CD14-positive monocyte (primary cell): Measurements from ENCODE around the gene UBE2O. TPM values are rescaled to one million over a fixed set of nuclear protein-coding genes. Genes with fewer than 3 reads are reported as not detected.
A peak's percentile ranks its signal among the peaks of the same experiment; 100 is the strongest.

Experiments used
- DNase-seq, 3 donors: peaks; one replicate each; pipeline ENCODE4 v3.0.0-alpha.2; 2011 to 2022
- H2AFZ ChIP-seq: 2 replicates; pipeline ENCODE4 v1.6.0; 2012; ENCODE audit warnings: mild to moderate bottlenecking, low read depth, low read length, inconsistent platforms; ENCODE audit not compliant: insufficient read depth, poor library complexity, severe bottlenecking
- H3K27ac ChIP-seq, 2 donors: 1 replicate in 1 of 2; 2 replicates in 1 of 2; pipeline ENCODE4 v1.5.1; 2012 to 2013; ENCODE audit warnings: low read length in 2 of 2, control low read depth in 1 of 2, inconsistent platforms in 1 of 2, low read depth in 1 of 2, mild to moderate bottlenecking in 1 of 2
- H3K27me3 ChIP-seq, 2 donors: one replicate each; pipeline versions ENCODE4 v1.6.0 to v1.6.1; 2011 to 2013; ENCODE audit warnings: low read length in 2 of 2; ENCODE audit not compliant: control insufficient read depth in 2 of 2, insufficient read depth in 2 of 2
- H3K36me3 ChIP-seq, 2 donors: replicated peaks in 1 of 2; 1 replicate in 1 of 2; 2 replicates in 1 of 2; pipeline versions ENCODE4 v1.5.1 to v1.6.1; 2012 to 2013; ENCODE audit warnings: low read length in 2 of 2, control low read depth in 1 of 2, inconsistent platforms in 1 of 2, mild to moderate bottlenecking in 1 of 2; ENCODE audit not compliant: insufficient read depth in 2 of 2, control insufficient read depth in 1 of 2
- H3K4me1 ChIP-seq, 2 donors: 1 replicate in 1 of 2; 2 replicates in 1 of 2; pipeline versions ENCODE4 v1.5.1 to v1.6.1; 2012 to 2013; ENCODE audit warnings: low read length in 2 of 2, control low read depth in 1 of 2, inconsistent platforms in 1 of 2, mild to moderate bottlenecking in 1 of 2, moderate library complexity in 1 of 2; ENCODE audit not compliant: insufficient read depth in 2 of 2, control insufficient read depth in 1 of 2
- H3K4me2 ChIP-seq: replicated peaks from 2 replicates; pipeline ENCODE3; 2012; ENCODE audit warnings: low read length, moderate library complexity, mild to moderate bottlenecking; ENCODE audit not compliant: poor library complexity, severe bottlenecking; ENCODE audit errors: extremely low read depth
- H3K4me3 ChIP-seq, 3 experiments: fragments of 200-600 bp in 1 of 3; sonication (generic) in 1 of 3; replicated peaks in 1 of 3; 1 replicate in 2 of 3; 2 replicates in 1 of 3; pipeline ENCODE4 v1.5.1; 2011 to 2013; ENCODE audit warnings: low read length in 3 of 3, mild to moderate bottlenecking in 3 of 3, control low read depth in 2 of 3, low read depth in 2 of 3, inconsistent platforms in 1 of 3, moderate library complexity in 1 of 3
- H3K79me2 ChIP-seq: 2 replicates; pipeline ENCODE4 v1.6.0; 2012; ENCODE audit warnings: mild to moderate bottlenecking, control low read depth, inconsistent platforms, low read length, moderate library complexity; ENCODE audit not compliant: insufficient read depth
- H3K9ac ChIP-seq: 2 replicates; pipeline ENCODE4 v1.6.0; 2017; ENCODE audit warnings: low read length, mild to moderate bottlenecking; ENCODE audit not compliant: insufficient read depth, poor library complexity, severe bottlenecking
- H3K9me3 ChIP-seq, 2 donors: replicated peaks in 1 of 2; 1 replicate in 1 of 2; 2 replicates in 1 of 2; pipeline versions ENCODE4 v1.5.1 to v1.6.1; 2012 to 2013; ENCODE audit warnings: low read length in 2 of 2, control low read depth in 1 of 2; ENCODE audit not compliant: control insufficient read depth in 1 of 2, insufficient read depth in 1 of 2
- H4K20me1 ChIP-seq: 2 replicates; pipeline ENCODE4 v1.6.0; 2012; ENCODE audit warnings: mild to moderate bottlenecking, low read length, control low read depth, moderate library complexity; ENCODE audit not compliant: insufficient read depth
- H3K27ac Mint-ChIP-seq, 7 donors: one replicate each; pipeline ENCODE4 v1.8.0; 2020; ENCODE audit warnings: mild to moderate bottlenecking in 7 of 7, mixed read lengths in 7 of 7, moderate library complexity in 6 of 7, inconsistent platforms in 2 of 7
- H3K27me3 Mint-ChIP-seq, 3 donors: one replicate each; pipeline ENCODE4 v1.8.0; 2021 to 2022; ENCODE audit warnings: low read depth in 3 of 3, mild to moderate bottlenecking in 3 of 3, mixed read lengths in 3 of 3, moderate library complexity in 3 of 3, inconsistent platforms in 1 of 3
- H3K36me3 Mint-ChIP-seq, 2 donors: one replicate each; pipeline ENCODE4 v1.8.0; 2020; ENCODE audit warnings: mixed read lengths in 2 of 2, inconsistent platforms in 1 of 2, mild to moderate bottlenecking in 1 of 2
- H3K4me1 Mint-ChIP-seq: one replicate; pipeline ENCODE4 v1.8.0; 2020; ENCODE audit warnings: mild to moderate bottlenecking, mixed read lengths
- H3K4me3 Mint-ChIP-seq, 2 donors: one replicate each; pipeline ENCODE4 v1.8.0; 2020; ENCODE audit warnings: mild to moderate bottlenecking in 2 of 2, mixed read lengths in 2 of 2, moderate library complexity in 1 of 2
- H3K9me3 Mint-ChIP-seq, 7 donors: one replicate each; pipeline ENCODE4 v1.8.0; 2020 to 2022; ENCODE audit warnings: mixed read lengths in 7 of 7, mild to moderate bottlenecking in 6 of 7, moderate library complexity in 6 of 7, inconsistent platforms in 2 of 7
- CTCF ChIP-seq: fragments of 200-600 bp; IDR thresholded peaks from one replicate; pipeline ENCODE4 v1.8.0; 2022; ENCODE audit warnings: antibody characterized with exemption, mild to moderate bottlenecking
- WGBS: methylation state at CpG from one replicate; pipeline ENCODE4 v1.1.5; 2013; ENCODE audit warnings: missing lambda C conversion rate; ENCODE audit not compliant: insufficient coverage; 5-methylcytosine and 5-hydroxymethylcytosine counted together
- intact Hi-C, 2 donors: fragments of 100-400 bp; cut with micrococcal nuclease; formaldehyde crosslinking; loops; one replicate each; pipeline versions ENCODE4 v1.15.0 to v1.15.1; 2023
- polyA plus RNA-seq, 3 donors: library from polyadenylated mRNA; depleted of rRNA in 1 of 3; unstranded in 2 of 3; stranded (reverse) in 1 of 3; fragments of 300-500 nt in 2 of 3; fragments of >200 nt in 1 of 3; fragmentation: Illumina TruSeq in 2 of 3; gene quantifications; 1 replicate in 2 of 3; 2 replicates in 1 of 3; pipeline ENCODE4 v1.2.3, GENCODE V29; 2012 to 2021

UBE2O gene
- polyA plus RNA-seq, 3 donors: 1.3 to 15.1 (median 4.5) TPM

GRCh38 chr17:76388966-76389888 is 63.7 kb downstream of the UBE2O start:
- peaks cover 10% of the 10 kb centered on the region for H3K4me1 Mint-ChIP-seq
- peaks cover 0 to 2% (median 0%) of the 10 kb centered on the region in 7 donors for H3K9me3 Mint-ChIP-seq
- 97% methylated on average over 10 of the region's 16 CpGs for WGBS
- peak in 1 of 3 donors; percentile 5 for DNase-seq
- Histone ChIP-seq H3K36me3 (peaks cover 19 to 41% of the 10 kb centered on the region in 2 donors), H2AFZ (no peak overlapping the region), H3K4me3 (no peak overlapping the region), H3K4me2 (no peak overlapping the region), H3K4me1 (peaks cover 16 to 22% of the 10 kb centered on the region in 2 donors), H3K79me2 (no peaks in the 10 kb centered on the region), H3K27me3 (peaks cover 0 to 11% of the 10 kb centered on the region in 2 donors), H3K9me3 (no peaks in the 10 kb centered on the region), H3K27ac (no peak overlapping the region), H3K9ac (no peak overlapping the region), H4K20me1 (peaks cover 27% of the 10 kb centered on the region)
- peaks cover 32 to 54% of the 10 kb centered on the region in 2 donors for H3K36me3 Mint-ChIP-seq
- peaks cover 2 to 15% (median 8%) of the 10 kb centered on the region in 3 donors for H3K27me3 Mint-ChIP-seq
- no peak overlapping the region for H3K4me3 Mint-ChIP-seq
- peak overlapping the region in 1 of 7 donors; percentile 72 for H3K27ac Mint-ChIP-seq
- no peak for TF ChIP-seq CTCF
- intact Hi-C loops: loop anchor here (5.0 to 10.0 kb wide), 2 partner anchors 37 to 116 kb away; partner anchors contain the start of genes PRPSAP1 (in 1 of the 2) and RHBDF2 (in 1 of the 2)

GRCh38 chr17:76386966-76387765 is 65.8 kb downstream of the UBE2O start:
- intact Hi-C loops: loop anchor here (5.0 to 10.0 kb wide), 2 partner anchors 35 to 118 kb away; partner anchors contain the start of genes PRPSAP1 (in 1 of the 2) and RHBDF2 (in 1 of the 2)
- no peak overlapping the region for H3K27ac Mint-ChIP-seq
- H3K4me2 ChIP-seq: no peak overlapping the region

More at GRCh38 chr17:76386966-76387765, 65.8 kb downstream of the UBE2O start:
- Histone ChIP-seq H4K20me1 (peaks cover 27% of the 10 kb centered on the region), H3K27me3 (peaks cover 0 to 11% of the 10 kb centered on the region in 2 donors), H3K9me3 (no peaks in the 10 kb centered on the region), H3K4me3 (no peak overlapping the region), H3K9ac (no peak overlapping the region), H2AFZ (no peak overlapping the region), H3K79me2 (no peaks in the 10 kb centered on the region), H3K4me1 (peaks cover 26 to 40% of the 10 kb centered on the region in 2 donors), H3K27ac (no peak overlapping the region), H3K36me3 (peaks cover 14 to 24% of the 10 kb centered on the region in 2 donors)
- Mint-ChIP-seq H3K4me1 (peaks cover 14% of the 10 kb centered on the region), H3K27me3 (peaks cover 2 to 17% (median 8%) of the 10 kb centered on the region in 3 donors), H3K4me3 (peak overlapping the region in 1 of 2 donors; percentile 81), H3K9me3 (peaks cover 0 to 2% (median 0%) of the 10 kb centered on the region in 7 donors), H3K36me3 (peaks cover 22 to 36% of the 10 kb centered on the region in 2 donors)
- DNase-seq: peak in 1 of 3 donors; percentile 4
- TF ChIP-seq CTCF: no peak
- WGBS: 97% methylated on average over 27 of the region's 31 CpGs
